MM.1S (cell line): ENCODE data around the gene CDC34.

Source experiments
- CTCF ChIP-seq: fragments of 300-600 bp; sonication (generic); IDR thresholded peaks from 2 replicates; pipeline ENCODE4 v1.5.1; 2016; ENCODE audit warnings: antibody characterized with exemption, low read length, mixed read lengths
- EZH2 ChIP-seq: fragments of 300-600 bp; sonication (generic); optimal IDR thresholded peaks from 2 replicates; pipeline ENCODE3; 2017; ENCODE audit warnings: low read depth, mild to moderate bottlenecking, antibody characterized with exemption, low read length, mixed read lengths

GRCh38 chr19:517721-518597 lies 13.6 kb upstream of the CDC34 start:
- no peak for TF ChIP-seq EZH2
- TF ChIP-seq CTCF, result no peak
